Body of pancreas (tissue), 4 donors: ENCODE measurements around the gene DLGAP5.

Experiments
- CTCF ChIP-seq, 7 experiments: fragments of 450-650 bp in 4 of 7; fragments of 200-600 bp in 3 of 7; sonication (generic) in 3 of 7; IDR thresholded peaks; one replicate each; pipeline ENCODE4 v1.5.1; 2016 to 2019; ENCODE audit warnings: antibody characterized with exemption in 7 of 7
- POLR2A ChIP-seq, 3 donors: fragments of 450-650 bp; IDR thresholded peaks; one replicate each; pipeline ENCODE4 v1.6.1; 2016; ENCODE audit warnings: antibody characterized with exemption in 3 of 3, mild to moderate bottlenecking in 2 of 3

GRCh38 chr14:55201219-55202101 lies 10.1 kb upstream of the DLGAP5 start:
- TF ChIP-seq CTCF (IDR thresholded peaks at IDR 0.05) (no peak), POLR2A (IDR thresholded peaks at IDR 0.05) (no peak)
